Activated naive CD4-positive, alpha-beta T cell treated with anti-CD3 and anti-CD28 coated beads for 36 hours (primary cell): Measurements from ENCODE around the gene NR6A1. TPM values are rescaled to one million over a fixed set of nuclear protein-coding genes. Genes with fewer than 3 reads are reported as not detected.

ENCODE experiments used
- CTCF ChIA-PET: fragments of 350-600 bp; sonication (Branson Sonifier 250); formaldehyde crosslinking; loops from one replicate; lab custom pipeline; 2021; ENCODE audit warnings: antibody characterized with exemption; lab: Charles Lee
- DNase-seq: peaks from one replicate; pipeline ENCODE4 v3.0.0-alpha.2; 2020
- H3K27ac Mint-ChIP-seq: one replicate; pipeline ENCODE4 v1.8.0; 2021; ENCODE audit warnings: mild to moderate bottlenecking, mixed read lengths
- H3K27me3 Mint-ChIP-seq: one replicate; pipeline ENCODE4 v1.8.0; 2021; ENCODE audit warnings: low read depth, mixed read lengths
- H3K36me3 Mint-ChIP-seq: one replicate; pipeline ENCODE4 v1.8.0; 2021; ENCODE audit warnings: low read depth, mixed read lengths
- H3K4me1 Mint-ChIP-seq: one replicate; pipeline ENCODE4 v1.8.0; 2021; ENCODE audit warnings: low read depth, mixed read lengths
- H3K4me3 Mint-ChIP-seq: one replicate; pipeline ENCODE4 v1.8.0; 2021; ENCODE audit warnings: mild to moderate bottlenecking, moderate library complexity, mixed read lengths
- H3K9me3 Mint-ChIP-seq: one replicate; pipeline ENCODE4 v1.8.0; 2021; ENCODE audit warnings: mixed read lengths
- intact Hi-C: fragments of 100-400 bp; cut with micrococcal nuclease; formaldehyde crosslinking; loops from one replicate; pipeline ENCODE4 v1.15.1; 2023
- total RNA-seq, 2 experiments: library from RNA; stranded (reverse); gene quantifications; one replicate each; pipeline ENCODE4 v1.2.3, GENCODE V29; 2021

Gene NR6A1
- total RNA-seq, 2 experiments from 2014 or later: 1.8 TPM

DNA sequence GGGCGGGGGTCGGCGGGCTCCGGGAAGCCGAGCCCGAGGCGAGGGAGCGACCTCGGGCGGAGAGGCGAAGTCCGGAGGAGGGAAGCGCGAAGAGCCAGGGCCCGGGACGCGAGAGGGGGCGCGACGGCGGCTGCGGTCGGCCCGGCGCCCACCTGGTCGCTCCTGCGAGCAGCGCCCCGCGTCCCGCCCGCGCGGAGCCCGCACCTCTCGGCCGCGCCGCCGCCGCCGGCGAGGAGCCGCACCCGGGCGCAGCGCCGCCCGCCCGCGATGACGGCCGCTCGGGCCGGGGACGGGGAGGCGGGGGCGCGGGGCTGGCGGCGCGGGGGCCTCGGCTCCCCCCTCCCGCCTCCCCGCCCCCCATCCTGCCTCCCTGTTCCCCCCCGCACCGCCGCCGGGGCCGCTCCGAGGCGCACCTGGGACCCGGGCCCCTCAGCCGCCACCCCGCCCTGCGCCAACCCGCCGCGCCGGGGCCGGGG is 266.5 kb downstream of the NR6A1 start:
- intact Hi-C loops: no loop called here
- DNase-seq: no peak
- no peak overlapping the region for H3K4me3 Mint-ChIP-seq

DNA sequence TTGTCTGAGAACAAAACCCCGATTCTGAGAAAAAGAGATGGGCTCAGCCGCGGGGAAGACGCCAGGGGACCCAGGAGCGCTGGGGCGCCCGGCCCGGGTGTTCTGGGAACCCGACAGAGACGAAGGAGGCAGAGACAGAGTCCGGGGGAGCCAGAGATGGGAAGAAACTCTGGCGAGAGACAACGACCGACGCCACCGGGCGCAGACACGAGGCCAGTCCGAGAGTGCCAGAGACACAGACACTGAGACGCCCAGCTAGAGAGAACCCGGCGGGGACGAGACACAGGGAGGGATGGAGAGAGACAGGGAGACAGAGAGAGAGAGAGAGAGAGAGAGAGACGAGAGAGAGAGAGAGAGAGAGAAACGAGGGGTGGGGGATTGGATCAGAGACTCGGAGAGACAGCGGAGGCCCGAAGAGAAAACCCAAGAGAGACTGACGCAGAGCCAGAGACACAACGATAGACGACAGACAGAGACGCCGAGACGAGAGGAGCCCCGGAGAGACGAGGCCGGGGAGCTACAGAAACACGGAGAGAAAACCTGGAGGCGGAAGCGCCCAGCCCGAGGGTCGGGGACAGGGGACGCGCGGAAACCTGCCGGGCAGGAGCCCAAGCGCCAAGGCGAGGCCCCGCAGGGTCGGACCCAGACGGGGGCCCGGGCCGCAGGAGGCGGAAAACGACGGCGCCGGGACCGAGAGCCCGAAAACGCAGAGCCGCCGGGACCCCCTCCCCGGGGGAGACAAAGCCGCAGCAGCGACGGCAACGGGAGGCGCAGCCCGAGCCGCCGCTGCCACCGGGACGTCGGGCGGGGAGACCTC is 267.2 kb downstream of the NR6A1 start:
- CTCF ChIA-PET: no interaction called here
- Mint-ChIP-seq H3K4me3 (peak overlapping the region; percentile 67), H3K4me1 (peaks cover 16% of the 10 kb centered on the region), H3K27me3 (peaks cover 25% of the 10 kb centered on the region), H3K36me3 (peaks cover 3% of the 10 kb centered on the region), H3K27ac (no peak overlapping the region), H3K9me3 (no peaks in the 10 kb centered on the region)
- intact Hi-C loops: no loop called here
- DNase-seq: no peak

More for the DNA sequence above, 266.5 kb downstream of the NR6A1 start:
- peaks cover 3% of the 10 kb centered on the region for H3K36me3 Mint-ChIP-seq
- CTCF ChIA-PET: no interaction called here
- H3K27me3 Mint-ChIP-seq: peaks cover 25% of the 10 kb centered on the region
- H3K27ac Mint-ChIP-seq: no peak overlapping the region
- peaks cover 11% of the 10 kb centered on the region for H3K4me1 Mint-ChIP-seq
- H3K9me3 Mint-ChIP-seq: no peaks in the 10 kb centered on the region

DNA sequence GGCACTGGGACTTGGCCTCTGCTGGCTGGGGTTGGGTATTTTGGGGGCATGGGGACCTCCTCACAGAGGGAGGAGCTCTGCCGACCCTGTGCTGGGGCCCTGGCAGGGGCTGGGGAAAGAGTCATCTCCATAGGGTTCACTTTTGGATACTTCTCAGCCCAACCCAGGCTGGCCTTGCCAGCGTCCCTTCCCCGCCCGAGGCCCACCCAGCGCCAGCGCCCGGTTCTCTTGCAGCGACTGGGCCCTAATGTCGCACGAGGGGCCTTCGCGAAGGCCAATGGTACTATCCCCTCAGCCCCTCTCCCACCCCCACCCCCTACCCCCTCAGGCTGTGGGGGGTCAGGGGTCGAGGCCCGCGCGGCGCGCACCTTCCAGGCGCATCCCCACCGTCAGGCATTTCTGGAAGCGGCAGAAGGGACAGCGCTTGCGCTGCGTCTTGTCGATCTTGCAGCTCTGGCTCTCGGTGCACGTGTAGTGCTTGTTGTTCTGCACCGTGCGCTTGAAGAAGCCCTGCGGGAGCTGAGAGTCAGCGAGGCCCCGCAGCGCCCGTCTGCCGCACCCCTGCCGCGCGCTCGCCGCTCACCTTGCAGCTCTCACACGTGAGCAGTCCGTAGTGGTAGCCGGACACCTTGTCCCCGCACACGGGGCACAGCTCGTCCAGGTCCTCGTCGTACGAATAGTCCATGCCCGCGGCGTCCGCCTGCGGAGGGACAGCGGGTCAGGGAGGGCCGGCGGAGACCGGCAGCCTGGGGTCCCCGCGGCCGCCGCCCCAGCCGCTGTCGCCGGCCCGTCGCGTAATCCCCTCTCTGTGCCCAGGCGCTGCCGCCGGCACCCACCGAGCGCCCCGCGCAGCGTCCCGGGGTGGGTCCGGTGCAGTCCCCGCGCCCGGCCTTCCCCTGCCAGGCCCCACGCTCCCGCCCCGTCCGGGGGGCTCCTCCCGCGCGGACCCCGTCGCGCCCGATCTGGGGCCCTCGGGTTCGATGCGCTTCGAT is 268.1 kb downstream of the NR6A1 start:
- intact Hi-C loops: no loop called here
- CTCF ChIA-PET: interaction anchor here (0.7 kb wide), 1 partner anchor 349 kb away, joined by 4 read pairs; no protein-coding TSS in a partner anchor
- no peak overlapping the region for H3K27ac Mint-ChIP-seq
- H3K36me3 Mint-ChIP-seq: peaks cover 3% of the 10 kb centered on the region
- peaks cover 16% of the 10 kb centered on the region for H3K4me1 Mint-ChIP-seq
- H3K9me3 Mint-ChIP-seq: no peaks in the 10 kb centered on the region
- H3K4me3 Mint-ChIP-seq: no peak overlapping the region
- H3K27me3 Mint-ChIP-seq: peaks cover 25% of the 10 kb centered on the region
- DNase-seq: no peak

DNA sequence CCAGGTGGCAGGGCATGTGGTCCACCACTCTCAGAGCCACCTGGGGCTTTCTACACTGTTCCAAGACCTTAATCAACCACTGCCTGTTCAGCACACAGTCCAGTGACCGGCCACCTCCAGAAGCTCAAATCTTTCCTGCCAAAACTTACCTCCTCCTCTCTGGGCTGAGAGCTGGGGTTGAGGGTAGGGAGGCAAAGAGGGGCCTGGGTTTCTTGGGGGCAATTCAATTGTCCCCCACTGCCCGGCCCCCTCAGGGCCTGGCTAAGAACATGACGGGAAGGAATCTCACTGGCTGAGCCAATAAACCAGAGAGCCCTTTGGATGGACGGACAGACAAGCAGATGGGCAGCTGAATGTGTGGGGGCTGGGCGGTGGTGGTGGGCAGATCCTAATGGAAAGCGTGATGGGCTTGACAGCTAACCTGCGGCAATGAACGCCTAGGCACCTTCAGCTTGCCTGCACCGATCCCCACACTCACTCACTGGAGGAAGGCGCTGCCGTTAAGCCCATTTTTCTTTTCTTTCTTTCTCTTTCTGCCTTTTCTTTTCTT is 269.3 kb downstream of the NR6A1 start:
- Mint-ChIP-seq H3K27me3 (peaks cover 25% of the 10 kb centered on the region), H3K4me3 (no peak overlapping the region), H3K4me1 (peaks cover 19% of the 10 kb centered on the region), H3K27ac (no peak overlapping the region), H3K36me3 (peaks cover 3% of the 10 kb centered on the region), H3K9me3 (no peaks in the 10 kb centered on the region)
- CTCF ChIA-PET: interaction anchor here (1.2 kb wide), 1 partner anchor 57 kb away, joined by 3 read pairs; no protein-coding TSS in a partner anchor
- no peak for DNase-seq
- intact Hi-C loops: no loop called here

DNA sequence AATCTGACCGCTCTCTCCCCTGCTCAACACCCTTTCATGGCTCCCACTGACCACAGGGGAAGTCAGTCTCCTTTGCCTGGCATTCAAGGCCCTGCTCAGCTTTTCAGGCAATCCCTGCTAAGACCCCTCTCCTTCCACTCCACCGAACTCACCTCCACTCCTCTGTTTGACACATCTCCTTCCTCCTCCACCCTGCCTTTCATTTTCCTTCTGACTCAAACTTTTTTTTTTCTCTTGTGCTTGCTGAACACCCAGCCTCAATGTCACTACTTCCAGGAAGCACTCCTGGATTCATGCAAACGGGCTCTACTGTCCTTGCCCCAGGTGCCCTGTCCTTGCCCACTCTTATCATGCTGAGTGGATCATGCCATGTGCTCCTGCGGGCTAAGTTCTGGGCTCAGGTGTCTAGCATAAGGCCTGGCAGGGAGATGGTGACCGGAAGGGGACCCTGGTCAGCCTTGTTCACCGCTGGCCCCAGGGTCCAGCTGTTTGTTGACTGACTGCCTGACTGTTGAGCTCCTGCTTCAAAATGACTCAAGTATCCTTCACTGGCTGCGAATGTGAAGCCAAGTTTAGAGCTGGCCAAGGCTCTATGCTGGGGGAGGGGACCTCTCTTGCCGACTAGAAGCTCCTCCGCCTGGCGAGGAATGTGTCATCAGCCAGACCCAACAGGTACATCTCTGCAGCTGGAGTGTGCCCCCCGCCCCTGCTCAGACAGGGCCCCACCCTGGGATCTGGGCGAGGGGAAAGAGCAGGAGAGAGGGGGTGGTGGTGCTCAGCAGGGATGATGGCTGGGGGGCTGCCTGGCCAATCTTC is 270.1 kb downstream of the NR6A1 start:
- peaks cover 24% of the 10 kb centered on the region for H3K4me1 Mint-ChIP-seq

GRCh38 chr9:124500028-124500795 is 270.9 kb downstream of the NR6A1 start:
- CTCF ChIA-PET: interaction anchor here (0.7 kb wide), 1 partner anchor 212 kb away, joined by 3 read pairs; no protein-coding TSS in a partner anchor
- H3K4me3 Mint-ChIP-seq: no peak overlapping the region

More for the DNA sequence above, 270.1 kb downstream of the NR6A1 start:
- peaks cover 3% of the 10 kb centered on the region for H3K36me3 Mint-ChIP-seq
- CTCF ChIA-PET: interaction anchor here (1.2 kb wide), 1 partner anchor 56 kb away, joined by 3 read pairs; no protein-coding TSS in a partner anchor
- intact Hi-C loops: no loop called here
- H3K9me3 Mint-ChIP-seq: no peaks in the 10 kb centered on the region
- DNase-seq: no peak
- peaks cover 20% of the 10 kb centered on the region for H3K27me3 Mint-ChIP-seq
- H3K4me3 Mint-ChIP-seq: no peak overlapping the region
- no peak overlapping the region for H3K27ac Mint-ChIP-seq

GRCh38 chr9:124499216-124499615 is 271.9 kb downstream of the NR6A1 start:
- peaks cover 3% of the 10 kb centered on the region for H3K36me3 Mint-ChIP-seq
- peaks cover 14% of the 10 kb centered on the region for H3K27me3 Mint-ChIP-seq
- intact Hi-C loops: no loop called here
- H3K9me3 Mint-ChIP-seq: no peaks in the 10 kb centered on the region
- H3K27ac Mint-ChIP-seq: no peak overlapping the region
- CTCF ChIA-PET: no interaction called here
- H3K4me1 Mint-ChIP-seq: peaks cover 35% of the 10 kb centered on the region
- no peak overlapping the region for H3K4me3 Mint-ChIP-seq
- DNase-seq: no peak

More at GRCh38 chr9:124500028-124500795, 270.9 kb downstream of the NR6A1 start:
- Mint-ChIP-seq H3K36me3 (peaks cover 3% of the 10 kb centered on the region), H3K27me3 (peaks cover 16% of the 10 kb centered on the region), H3K27ac (no peak overlapping the region), H3K4me1 (peaks cover 31% of the 10 kb centered on the region), H3K9me3 (no peaks in the 10 kb centered on the region)
- DNase-seq: no peak
- intact Hi-C loops: no loop called here

DNA sequence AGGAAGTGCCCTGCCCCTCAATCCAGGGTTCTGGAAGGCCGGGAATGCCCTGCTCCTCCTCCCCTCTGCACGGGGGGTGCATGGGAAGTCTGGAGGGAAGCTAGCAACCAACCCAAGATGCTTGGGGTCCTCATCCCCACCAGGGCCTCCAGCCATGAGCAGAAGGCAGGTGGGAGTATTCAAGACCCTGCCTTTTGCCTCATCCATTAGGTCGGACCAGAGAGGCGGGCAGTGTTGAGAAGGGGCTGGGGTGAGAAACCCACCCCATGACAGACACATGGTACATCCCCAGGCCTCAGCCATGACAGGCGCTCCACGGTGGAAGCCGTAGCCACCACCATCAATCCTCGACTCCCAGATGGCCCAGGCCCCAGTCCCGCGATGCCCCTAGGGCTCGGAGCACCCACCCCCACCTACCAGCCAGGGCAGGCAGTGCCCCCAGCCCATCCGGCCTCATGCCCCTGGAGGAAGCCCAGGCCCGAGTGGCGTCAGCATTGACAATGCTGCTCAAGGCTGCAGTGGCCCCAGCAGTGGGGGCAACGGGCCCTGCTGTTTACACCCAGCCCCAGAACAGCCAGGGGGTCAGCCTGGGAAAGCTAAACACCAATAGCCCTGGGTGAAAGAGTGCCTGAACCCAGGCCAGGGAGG is 272.5 kb downstream of the NR6A1 start:
- Mint-ChIP-seq H3K4me3 (no peak overlapping the region), H3K27ac (no peak overlapping the region), H3K9me3 (no peaks in the 10 kb centered on the region), H3K27me3 (peaks cover 9% of the 10 kb centered on the region), H3K36me3 (no peaks in the 10 kb centered on the region), H3K4me1 (peaks cover 31% of the 10 kb centered on the region)
- no peak for DNase-seq
- intact Hi-C loops: no loop called here
- CTCF ChIA-PET: no interaction called here

- intact Hi-C loops: no loop called here
- H3K4me3 Mint-ChIP-seq: no peak overlapping the region
- DNase-seq: no peak
- CTCF ChIA-PET: no interaction called here
- H3K27ac Mint-ChIP-seq: no peak overlapping the region
- H3K27me3 Mint-ChIP-seq: peaks cover 6% of the 10 kb centered on the region
- no peaks in the 10 kb centered on the region for H3K36me3 Mint-ChIP-seq
- no peaks in the 10 kb centered on the region for H3K9me3 Mint-ChIP-seq
- peaks cover 30% of the 10 kb centered on the region for H3K4me1 Mint-ChIP-seq
Observed at GRCh38 chr9:124498040-124498439, 273.1 kb downstream of the NR6A1 start.

DNA sequence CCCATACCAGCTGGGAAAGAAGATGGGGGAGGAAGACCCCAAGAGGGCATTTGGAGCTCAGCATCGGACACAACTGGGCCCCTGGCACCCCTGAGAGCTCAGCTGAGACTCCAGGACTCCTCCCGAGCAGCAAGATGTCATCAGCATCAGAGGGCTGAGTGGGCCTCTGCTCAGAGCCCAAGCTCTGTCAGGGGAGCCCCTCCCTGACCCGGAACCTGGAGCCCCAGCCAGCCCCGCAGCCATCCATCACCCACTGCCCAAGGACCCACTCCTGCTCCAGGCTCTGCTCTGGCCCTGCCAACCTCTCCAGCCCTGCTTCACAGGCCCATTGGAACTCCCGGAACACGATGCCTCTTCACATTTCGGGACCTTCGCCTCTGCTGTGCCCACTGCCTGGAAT is 273.7 kb downstream of the NR6A1 start:
- Mint-ChIP-seq H3K27ac (no peak overlapping the region), H3K27me3 (peaks cover 5% of the 10 kb centered on the region), H3K9me3 (no peaks in the 10 kb centered on the region), H3K36me3 (no peaks in the 10 kb centered on the region), H3K4me1 (peaks cover 30% of the 10 kb centered on the region), H3K4me3 (no peak overlapping the region)
- intact Hi-C loops: no loop called here
- no peak for DNase-seq
- CTCF ChIA-PET: interaction anchor here (1.5 kb wide), 1 partner anchor 39 kb away, joined by 5 read pairs; no protein-coding TSS in a partner anchor
